ENCODE measurements around the gene KLF15. TPM values are rescaled to one million over a fixed set of nuclear protein-coding genes. Genes with fewer than 3 reads are reported as not detected.

Gene KLF15
- total and polyA plus RNA-seq, 9 of the 15 experiments (the other 6 are each of a cell fraction or from before 2014, with no cell fraction given): 0.08 to 4.8 (median 1.2) TPM

DNA sequence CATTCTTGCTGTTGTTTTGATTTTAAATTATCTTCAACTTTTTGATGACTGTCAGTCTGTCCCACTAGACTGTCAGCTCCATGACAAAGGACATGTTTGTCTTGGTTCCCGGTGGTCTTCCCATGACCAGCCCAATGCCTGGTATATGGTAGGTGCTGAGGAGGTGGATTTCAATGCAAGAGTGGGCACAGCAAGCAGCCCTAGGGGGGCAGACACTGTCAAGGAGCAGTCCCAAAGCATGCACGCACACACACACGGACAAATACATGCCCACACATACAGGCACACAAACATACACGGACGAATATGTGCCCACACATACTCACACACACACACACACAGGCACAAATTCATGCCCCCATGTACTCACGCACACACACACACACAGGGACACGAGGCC, 12.0 kb downstream of the KLF15 start (continued):
- TF ChIP-seq FUS (optimal IDR thresholded peaks at IDR 0.05; ENCODE audit: low read depth, low read length) (no peak), ZNF444 (CRISPR knock-in tag; IDR thresholded peaks at IDR 0.05) (no peak), ETV1 (tag; conservative IDR thresholded peaks at IDR 0.05; ENCODE audit: low read depth) (no peak), NR2F6 (CRISPR knock-in tag; IDR thresholded peaks at IDR 0.05) (no peak), NONO (IDR thresholded peaks at IDR 0.05; ENCODE audit: low read depth in 2 of 2, low read length in 1 of 2) (no peak), HMGN3 (IDR thresholded peaks at IDR 0.05; ENCODE audit: borderline replicate concordance, extremely low read depth, insufficient read length, low read depth, low read length) (no peak), NFE2 (IDR thresholded peaks at IDR 0.05; ENCODE audit: low read depth) (no peak)
- TF ChIP-seq, protein P1, sequence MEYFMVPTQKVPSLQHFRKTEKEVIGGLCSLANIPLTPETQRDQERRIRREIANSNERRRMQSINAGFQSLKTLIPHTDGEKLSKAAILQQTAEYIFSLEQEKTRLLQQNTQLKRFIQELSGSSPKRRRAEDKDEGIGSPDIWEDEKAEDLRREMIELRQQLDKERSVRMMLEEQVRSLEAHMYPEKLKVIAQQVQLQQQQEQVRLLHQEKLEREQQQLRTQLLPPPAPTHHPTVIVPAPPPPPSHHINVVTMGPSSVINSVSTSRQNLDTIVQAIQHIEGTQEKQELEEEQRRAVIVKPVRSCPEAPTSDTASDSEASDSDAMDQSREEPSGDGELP (CRISPR knock-in tag; IDR thresholded peaks at IDR 0.05; ENCODE audit: borderline replicate concordance): no peak

DNA sequence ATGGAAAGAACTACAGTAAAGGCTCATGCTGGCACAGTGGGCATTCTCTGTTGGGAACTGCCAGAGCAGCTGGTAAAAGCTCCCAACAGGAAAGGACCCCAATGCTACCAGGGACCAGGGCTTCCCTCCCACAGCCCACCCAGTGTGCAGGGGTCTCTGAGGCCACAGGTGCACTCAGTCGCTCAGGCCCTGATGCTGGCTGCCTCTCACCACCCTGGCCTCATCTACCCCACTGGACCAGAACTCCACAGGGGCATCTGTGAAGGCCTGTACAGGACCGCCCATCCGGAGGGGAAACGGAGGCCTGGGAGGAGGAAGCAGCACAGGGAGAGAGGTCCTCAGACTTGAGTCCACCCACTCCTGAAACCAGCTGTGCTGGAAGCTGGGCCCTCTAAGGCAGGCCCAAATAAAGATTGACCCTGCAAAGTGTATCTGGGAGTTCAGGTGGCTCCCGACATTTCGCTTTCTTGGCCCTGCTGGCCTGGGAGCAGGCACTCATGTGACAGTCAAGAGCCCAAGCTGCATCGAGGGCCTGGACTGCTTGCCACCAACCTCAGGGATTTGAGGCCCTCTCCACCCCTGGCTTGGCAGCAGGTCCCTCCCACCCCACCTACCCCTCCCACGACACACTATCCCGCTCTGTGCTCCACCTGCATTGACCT, 12.7 kb downstream of the KLF15 start:
- Histone ChIP-seq H3K9me3 (replicated peaks; ENCODE audit: control insufficient read depth, insufficient read depth, low read depth, low read length) (no peaks in the 10 kb centered on the region), H3K4me1 (replicated peaks in 1 of 2; ENCODE audit: control insufficient read depth in 2 of 2, insufficient read depth in 2 of 2, low read length in 2 of 2) (peaks cover 0 to 3% of the 10 kb centered on the region in 2 experiments; a peak in 2 of 5 replicates), H4K20me1 (replicated peaks; ENCODE audit: control insufficient read depth, insufficient read depth, low read length) (no peaks in the 10 kb centered on the region; the same call in 1 of the 2 replicates), H3K27me3 (ENCODE audit: control insufficient read depth in 2 of 2, insufficient read depth in 2 of 2, low read length in 2 of 2) (no peaks in the 10 kb centered on the region; a peak in 1 of 5 replicates), H3K36me3 (ENCODE audit: control insufficient read depth, insufficient read depth, low read length) (no peaks in the 10 kb centered on the region), H3K9me1 (ENCODE audit: control insufficient read depth, insufficient read depth, low read length) (no peaks in the 10 kb centered on the region), H3K4me3 (no peak overlapping the region), H3K4me2 (ENCODE audit: insufficient read depth, low read length) (no peak overlapping the region), H3K9ac (ENCODE audit: insufficient read depth in 1 of 2, low read depth in 2 of 2, low read length in 2 of 2) (no peak overlapping the region; a peak in 1 of 4 replicates), H3K27ac (ENCODE audit: extremely low read depth, low read depth, low read length) (no peak overlapping the region), H3K79me2 (ENCODE audit: control insufficient read depth, insufficient read depth, low read length) (no peaks in the 10 kb centered on the region), H2AFZ (ENCODE audit: low read depth, low read length) (no peak overlapping the region)
- TF ChIP-seq SP1 (CRISPR knock-in tag; IDR thresholded peaks at IDR 0.05) (no peak), PHTF2 (CRISPR knock-in tag; IDR thresholded peaks at IDR 0.05) (no peak), SMARCA4 (IDR thresholded peaks at IDR 0.05) (no peak), XRCC4 (IDR thresholded peaks at IDR 0.05; ENCODE audit: extremely low read depth, insufficient read depth, insufficient read length) (no peak), ZNF444 (CRISPR knock-in tag; IDR thresholded peaks at IDR 0.05) (no peak)
- TF ChIP-seq, protein P2, sequence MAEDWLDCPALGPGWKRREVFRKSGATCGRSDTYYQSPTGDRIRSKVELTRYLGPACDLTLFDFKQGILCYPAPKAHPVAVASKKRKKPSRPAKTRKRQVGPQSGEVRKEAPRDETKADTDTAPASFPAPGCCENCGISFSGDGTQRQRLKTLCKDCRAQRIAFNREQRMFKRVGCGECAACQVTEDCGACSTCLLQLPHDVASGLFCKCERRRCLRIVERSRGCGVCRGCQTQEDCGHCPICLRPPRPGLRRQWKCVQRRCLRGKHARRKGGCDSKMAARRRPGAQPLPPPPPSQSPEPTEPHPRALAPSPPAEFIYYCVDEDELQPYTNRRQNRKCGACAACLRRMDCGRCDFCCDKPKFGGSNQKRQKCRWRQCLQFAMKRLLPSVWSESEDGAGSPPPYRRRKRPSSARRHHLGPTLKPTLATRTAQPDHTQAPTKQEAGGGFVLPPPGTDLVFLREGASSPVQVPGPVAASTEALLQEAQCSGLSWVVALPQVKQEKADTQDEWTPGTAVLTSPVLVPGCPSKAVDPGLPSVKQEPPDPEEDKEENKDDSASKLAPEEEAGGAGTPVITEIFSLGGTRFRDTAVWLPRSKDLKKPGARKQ (CRISPR knock-in tag; IDR thresholded peaks at IDR 0.05): no peak
- no peak for DNase-seq (ENCODE audit: extremely low read depth in 1 of 4, low spot score in 3 of 4)
- in situ Hi-C loops (cut with MboI): no loop called here
- FAIRE-seq: no peak
- intact Hi-C loops (cut with micrococcal nuclease): no loop called here
- CTCF ChIA-PET (ENCODE audit: low intra/inter-chr PET ratio): interaction anchor here (0.6 kb wide), 1 partner anchor 127 kb away, joined by 3 read pairs; no protein-coding TSS in a partner anchor
- POLR2A ChIA-PET: interaction anchor here (0.7 kb wide), 1 partner anchor 31 kb away, joined by 3 read pairs; no protein-coding TSS in a partner anchor
- no peak for ATAC-seq
- 73% methylated on average over 5 of the region's 9 CpGs for WGBS (ENCODE audit: insufficient coverage, low coverage, missing lambda C conversion rate)
- no TSS peak for BruUV-seq (replicated peaks)
